GM18505 (cell line): ENCODE data around the gene LIN28B.
"Not testable (repeated sequence)": the region's sequence is repeated elsewhere in the genome, so short reads cannot be mapped to it uniquely, and the experiment has no call there.

ENCODE experiments used
- ATAC-seq: cut with Tn5 transposase; IDR thresholded peaks from one replicate; pipeline ENCODE4 v1.9.1; 2021; ENCODE audit not compliant: unreplicated experiment
- POLR2A ChIP-seq: IDR thresholded peaks from 4 replicates; pipeline ENCODE4 v1.6.1; 2011; ENCODE audit warnings: borderline replicate concordance; ENCODE audit not compliant: insufficient read depth, insufficient read length; ENCODE audit errors: extremely low read depth

The LIN28B gene

DNA sequence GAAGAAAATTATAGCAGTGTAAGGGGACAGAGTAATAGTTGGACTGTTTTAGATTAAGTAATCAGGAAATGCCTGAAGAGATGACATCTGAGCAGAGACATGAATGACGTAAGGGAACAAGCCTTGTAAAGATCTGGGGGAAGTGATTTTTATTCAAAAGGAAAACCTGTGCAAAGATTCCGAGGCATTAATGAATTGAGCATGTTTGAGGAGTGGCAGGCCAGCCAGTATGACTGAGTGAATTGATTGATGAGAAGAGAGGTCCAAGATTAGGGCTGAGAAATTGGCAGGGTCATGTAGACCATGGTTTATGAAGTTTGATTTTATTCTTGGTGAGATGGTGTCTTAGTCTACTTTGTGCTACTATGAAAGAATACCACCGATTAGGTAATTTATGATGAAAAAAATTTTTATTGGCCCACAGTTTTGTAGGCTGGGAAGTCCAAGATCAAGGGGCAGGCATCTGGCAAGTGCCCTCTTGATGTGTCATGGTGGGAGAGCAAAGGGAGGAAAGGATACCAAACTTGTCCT lies 95.1 kb downstream of the LIN28B start:
- ATAC-seq, result no peak

DNA sequence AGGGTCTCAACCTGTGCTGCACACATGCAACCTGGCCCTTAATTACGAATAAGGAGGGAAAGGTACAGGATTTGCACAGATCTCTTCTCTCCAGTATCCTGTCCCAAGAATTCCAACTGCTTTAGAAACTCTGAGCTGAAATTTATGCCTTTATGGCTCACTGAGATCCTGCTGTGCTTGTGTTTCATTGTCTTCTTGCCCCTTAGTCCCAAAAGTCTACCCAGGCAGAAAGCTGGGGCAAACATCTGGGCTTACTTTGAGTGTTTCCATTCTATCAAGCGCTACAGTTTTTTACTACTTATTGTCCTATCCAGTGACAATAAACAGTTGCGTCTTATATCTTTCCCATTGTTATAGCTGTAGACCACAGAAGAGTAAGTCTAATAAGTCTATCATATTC lies 99.7 kb downstream of the LIN28B start:
- ATAC-seq, result no peak
- TF ChIP-seq POLR2A, result no peak

More for the DNA sequence above, 95.1 kb downstream of the LIN28B start:
- TF ChIP-seq POLR2A, result no peak

GRCh38 chr6:105057160-105057559 lies 100.3 kb downstream of the LIN28B start:
- TF ChIP-seq POLR2A, result no peak
- ATAC-seq, result no peak

DNA sequence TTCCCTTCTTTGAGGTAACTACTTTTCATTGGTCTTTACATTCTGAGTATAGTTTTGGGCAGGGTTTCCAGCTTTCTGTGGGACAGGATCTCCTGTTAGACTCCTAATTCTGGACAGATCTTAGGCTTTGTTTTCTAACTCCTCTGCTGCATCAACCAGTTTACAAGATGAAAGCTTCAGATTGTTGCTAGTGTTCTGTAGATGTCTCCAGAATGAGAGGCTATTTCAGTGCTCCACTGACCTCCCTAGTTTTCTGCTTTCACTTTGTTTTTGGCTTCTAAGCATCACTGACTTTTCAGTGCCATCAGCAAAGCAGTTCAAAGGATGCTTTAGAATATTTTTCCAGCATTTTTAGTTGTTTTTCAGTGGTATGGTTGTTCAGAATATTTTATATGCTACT lies 101.4 kb downstream of the LIN28B start:
- no peak for ATAC-seq
- TF ChIP-seq POLR2A, result no peak

GRCh38 chr6:105058846-105059245 lies 101.9 kb downstream of the LIN28B start:
- ATAC-seq, result no peak
- no peak for TF ChIP-seq POLR2A

DNA sequence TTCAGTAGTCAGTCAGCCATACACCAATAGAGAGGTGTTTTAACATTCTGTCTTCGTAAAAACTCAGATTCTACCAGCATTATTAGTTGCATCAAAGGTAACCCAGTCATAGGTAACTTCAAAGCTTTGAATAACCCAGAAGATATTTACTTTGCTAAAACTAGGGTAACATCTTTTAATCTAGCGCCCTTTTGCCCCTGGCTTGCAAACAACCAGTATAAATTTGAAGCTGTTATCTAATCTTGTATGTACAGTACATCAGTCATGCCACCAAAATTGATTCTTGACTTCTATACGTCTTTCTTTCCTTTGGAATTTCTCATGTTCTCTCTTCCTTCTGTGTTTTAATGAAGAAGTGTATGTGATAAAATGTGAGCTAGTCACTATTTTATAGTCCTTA lies 109.3 kb downstream of the LIN28B start:
- no peak for ATAC-seq
- TF ChIP-seq POLR2A, result no peak

DNA sequence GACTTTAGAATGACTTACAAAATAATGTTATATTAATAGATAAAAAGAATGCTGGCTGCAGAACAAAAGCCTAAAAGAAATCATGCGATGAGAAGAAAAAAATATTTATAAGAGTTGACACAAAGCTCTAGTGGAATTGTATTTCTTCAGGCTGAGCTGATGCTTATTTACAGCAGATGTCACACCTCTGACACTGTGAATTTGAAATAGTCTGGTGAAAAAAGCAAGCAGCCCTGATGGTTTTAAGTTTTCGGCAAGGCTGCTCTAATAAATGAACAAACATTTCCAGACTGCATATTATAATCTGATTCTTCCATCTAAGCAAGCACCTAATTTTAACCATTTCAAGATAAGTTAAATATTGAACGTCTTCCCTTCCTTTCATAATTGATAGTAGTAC lies 109.9 kb downstream of the LIN28B start:
- no peak for ATAC-seq
- TF ChIP-seq POLR2A, result no peak

DNA sequence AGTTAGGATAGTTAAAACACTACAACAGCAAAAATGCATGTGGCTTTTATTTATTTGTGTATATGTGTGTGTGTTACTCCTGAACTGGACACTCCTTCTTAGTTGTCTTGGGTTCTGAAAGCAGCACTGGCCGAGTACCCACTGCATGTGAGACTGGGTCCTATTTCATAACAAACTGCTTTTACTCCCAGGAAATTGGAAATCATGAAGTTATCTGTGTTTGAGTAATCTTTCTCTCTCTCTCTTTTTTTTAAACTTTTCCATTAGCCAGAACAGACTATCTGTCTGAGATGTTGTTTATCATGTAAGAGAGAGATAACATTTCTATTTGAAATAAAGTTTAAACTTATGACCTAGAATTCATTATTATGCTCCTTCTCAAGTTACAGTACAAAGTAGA lies 110.4 kb downstream of the LIN28B start:
- no peak for TF ChIP-seq POLR2A
- ATAC-seq, result no peak

DNA sequence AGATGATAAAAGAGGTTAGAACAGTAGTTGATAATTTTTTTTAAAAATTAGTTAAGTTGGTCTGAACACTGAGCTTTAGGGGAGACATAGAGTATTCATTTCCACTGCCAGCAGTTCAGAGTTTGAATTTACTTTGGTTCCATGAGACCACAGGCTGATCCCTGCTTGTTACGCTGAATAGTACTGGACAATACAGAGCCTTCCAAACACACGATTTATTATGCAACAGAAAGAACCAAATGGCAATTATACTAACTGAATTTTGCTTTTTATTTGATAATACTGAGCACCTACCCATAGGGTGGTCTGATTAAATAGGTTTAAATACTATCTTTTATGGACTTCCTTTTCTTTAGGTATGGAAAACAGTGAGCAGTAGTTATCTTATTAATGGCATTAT lies 111.5 kb downstream of the LIN28B start:
- no peak for TF ChIP-seq POLR2A
- ATAC-seq, result no peak

- no peak for ATAC-seq
- no peak for TF ChIP-seq POLR2A
Measured at GRCh38 chr6:105069821-105070445, 113.0 kb downstream of the LIN28B start.

GRCh38 chr6:105072798-105073199 lies 115.9 kb downstream of the LIN28B start:
- ATAC-seq, result no peak
- TF ChIP-seq POLR2A, result no peak

DNA sequence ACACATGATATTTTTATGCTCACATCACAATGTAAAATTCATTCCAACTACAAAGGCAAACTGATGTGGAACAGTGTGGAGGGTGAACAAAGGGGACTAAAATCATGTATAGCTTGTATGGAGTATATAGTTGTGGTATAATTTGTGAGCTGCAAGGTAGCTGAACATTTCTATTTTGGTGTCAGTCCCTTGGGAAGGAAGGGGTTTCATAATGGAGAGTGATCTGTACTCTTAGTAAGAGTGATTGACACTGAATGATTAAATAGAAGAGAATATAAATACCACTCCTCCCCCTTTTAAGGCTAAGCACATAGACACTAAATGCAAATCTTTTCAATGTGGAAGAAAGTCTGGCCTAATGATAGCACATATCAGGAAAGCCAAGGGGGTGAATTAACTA lies 118.3 kb downstream of the LIN28B start:
- TF ChIP-seq POLR2A, result no peak
- no peak for ATAC-seq

DNA sequence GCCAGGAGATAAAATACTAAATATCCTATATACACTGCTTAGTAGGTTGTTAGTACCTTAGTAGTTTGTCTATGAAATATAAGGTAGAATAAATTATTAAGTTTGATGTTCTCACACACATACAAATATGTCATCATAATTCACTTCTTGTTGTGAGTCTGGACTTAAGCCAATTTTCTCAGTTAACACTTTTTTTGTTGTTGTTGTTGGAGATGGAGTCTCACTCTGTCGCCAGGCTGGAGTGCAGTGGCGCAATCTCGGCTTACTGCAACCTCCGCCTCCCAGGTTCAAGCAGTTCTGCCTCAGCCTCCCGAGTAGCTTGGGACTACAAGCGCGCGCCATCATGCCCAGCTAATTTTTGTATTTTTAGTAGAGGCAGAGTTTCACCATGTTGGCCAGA lies 119.5 kb downstream of the LIN28B start:
- ATAC-seq, result not testable (repeated sequence)

- TF ChIP-seq POLR2A, result no peak
- ATAC-seq, result no peak
Measured at GRCh38 chr6:105077596-105078385, 120.9 kb downstream of the LIN28B start.
